ENCODE results near the gene ASXL1.

Gene ASXL1

GRCh38 chr20:32343439-32343838, 14.7 kb upstream of the ASXL1 start:
- TF ChIP-seq TAF1 (IDR thresholded peaks at IDR 0.05; ENCODE audit: borderline replicate concordance, insufficient read depth, low read length) = no peak
- TF ChIP-seq POLR2AphosphoS5 (IDR thresholded peaks at IDR 0.05; ENCODE audit: low read depth, low read length) = no peak
- no peak for TF ChIP-seq SIN3A (IDR thresholded peaks at IDR 0.05; ENCODE audit: borderline replicate concordance, insufficient read depth, low read length)
- TF ChIP-seq FOXP2 (optimal IDR thresholded peaks at IDR 0.05; ENCODE audit: borderline replicate concordance, extremely low read depth, extremely low read length, insufficient read depth) = no peak
- TF ChIP-seq REST (IDR thresholded peaks at IDR 0.05; ENCODE audit: insufficient read depth in 1 of 2, low read depth in 2 of 2, low read length in 2 of 2) = no peak

- TF ChIP-seq SIN3A (IDR thresholded peaks at IDR 0.05; ENCODE audit: borderline replicate concordance, insufficient read depth, low read length) = no peak
- no peak for TF ChIP-seq REST (IDR thresholded peaks at IDR 0.05; ENCODE audit: insufficient read depth in 1 of 2, low read depth in 2 of 2, low read length in 2 of 2)
- no peak for TF ChIP-seq TAF1 (IDR thresholded peaks at IDR 0.05; ENCODE audit: borderline replicate concordance, insufficient read depth, low read length)
- no peak for TF ChIP-seq FOXP2 (optimal IDR thresholded peaks at IDR 0.05; ENCODE audit: borderline replicate concordance, extremely low read depth, extremely low read length, insufficient read depth)
- TF ChIP-seq POLR2AphosphoS5 (IDR thresholded peaks at IDR 0.05; ENCODE audit: low read depth, low read length) = no peak
Observed at GRCh38 chr20:32344835-32345506, 13.2 kb upstream of the ASXL1 start.

- no peak for TF ChIP-seq FOXP2 (optimal IDR thresholded peaks at IDR 0.05; ENCODE audit: borderline replicate concordance, extremely low read depth, extremely low read length, insufficient read depth)
Observed at GRCh38 chr20:32348207-32348606, 9.9 kb upstream of the ASXL1 start.

GRCh38 chr20:32350421-32350820, 7.7 kb upstream of the ASXL1 start:
- TF ChIP-seq TAF1 (IDR thresholded peaks at IDR 0.05; ENCODE audit: borderline replicate concordance, insufficient read depth, low read length) (no peak), REST (IDR thresholded peaks at IDR 0.05; ENCODE audit: insufficient read depth in 1 of 2, low read depth in 2 of 2, low read length in 2 of 2) (no peak), POLR2AphosphoS5 (IDR thresholded peaks at IDR 0.05; ENCODE audit: low read depth, low read length) (no peak), SIN3A (IDR thresholded peaks at IDR 0.05; ENCODE audit: borderline replicate concordance, insufficient read depth, low read length) (no peak)

- TF ChIP-seq POLR2AphosphoS5 (IDR thresholded peaks at IDR 0.05; ENCODE audit: low read depth, low read length) (no peak), FOXP2 (optimal IDR thresholded peaks at IDR 0.05; ENCODE audit: borderline replicate concordance, extremely low read depth, extremely low read length, insufficient read depth) (no peak), SIN3A (IDR thresholded peaks at IDR 0.05; ENCODE audit: borderline replicate concordance, insufficient read depth, low read length) (no peak), TAF1 (IDR thresholded peaks at IDR 0.05; ENCODE audit: borderline replicate concordance, insufficient read depth, low read length) (no peak), REST (IDR thresholded peaks at IDR 0.05; ENCODE audit: insufficient read depth in 1 of 2, low read depth in 2 of 2, low read length in 2 of 2) (no peak)
Observed at GRCh38 chr20:32352121-32352720, 5.9 kb upstream of the ASXL1 start.

Data from PFSK-1 (cell line).